H1 (cell line): ENCODE results near the gene KCTD10. TPM values are rescaled to one million over a fixed set of nuclear protein-coding genes. Genes with fewer than 3 reads are reported as not detected.

ENCODE experiments used
- CTCF ChIA-PET: fragments of 300-600 bp; sonication (Branson Sonifier 250); formaldehyde crosslinking; loops from one replicate; lab custom pipeline; 2021; ENCODE audit not compliant: partially characterized antibody; lab: Charles Lee
- POLR2A ChIA-PET: fragments of 300-600 bp; sonication (Branson Sonifier 250); formaldehyde crosslinking; loops from one replicate; lab custom pipeline; 2021; ENCODE audit warnings: inconsistent platforms; ENCODE audit not compliant: partially characterized antibody; lab: Charles Lee
- DNase-seq, 2 experiments: peaks; one replicate each; pipeline versions ENCODE4 v3.0.0 to v3.0.0-alpha.2; 2010 to 2022; ENCODE audit warnings: low spot score in 2 of 2, low read depth in 1 of 2, mixed read lengths in 1 of 2
- FAIRE-seq: peaks from 2 replicates; lab custom pipeline; 2011; peaks lifted over from hg19 to GRCh38; lab: Jason Lieb, UNC
- H2AFZ ChIP-seq: 2 replicates; pipeline ENCODE4 v1.8.1; 2012; ENCODE audit warnings: low read length, inconsistent platforms
- H2AK5ac ChIP-seq: 2 replicates; pipeline ENCODE4 v1.6.1; 2013; ENCODE audit warnings: low read depth, low read length
- H2BK120ac ChIP-seq: replicated peaks from 2 replicates; pipeline ENCODE3; 2013; ENCODE audit warnings: low read depth, low read length, inconsistent platforms
- H2BK12ac ChIP-seq: 2 replicates; pipeline ENCODE4 v1.6.1; 2013; ENCODE audit warnings: low read depth, low read length
- H2BK15ac ChIP-seq: 2 replicates; pipeline ENCODE4 v1.6.1; 2013; ENCODE audit warnings: low read length
- H2BK20ac ChIP-seq: 2 replicates; pipeline ENCODE4 v1.6.1; 2013; ENCODE audit warnings: low read length
- H2BK5ac ChIP-seq: 2 replicates; pipeline ENCODE4 v1.6.1; 2013; ENCODE audit warnings: low read depth, low read length
- H3K14ac ChIP-seq: 2 replicates; pipeline ENCODE4 v1.6.1; 2013; ENCODE audit warnings: inconsistent platforms; ENCODE audit not compliant: insufficient read length
- H3K18ac ChIP-seq: 2 replicates; pipeline ENCODE4 v1.6.1; 2013; ENCODE audit warnings: low read length; ENCODE audit errors: extremely low read depth
- H3K23ac ChIP-seq: 2 replicates; pipeline ENCODE4 v1.6.1; 2013; ENCODE audit warnings: inconsistent platforms; ENCODE audit not compliant: insufficient read length
- H3K23me2 ChIP-seq: 2 replicates; pipeline ENCODE4 v1.6.1; 2013; ENCODE audit warnings: low read depth, low read length
- H3K27ac ChIP-seq: 2 replicates; pipeline ENCODE4 v1.6.1; 2011; ENCODE audit warnings: low read depth, low read length, inconsistent platforms
- H3K27me3 ChIP-seq, 4 experiments: replicated peaks in 1 of 4; 1 replicate in 1 of 4; 2 replicates in 3 of 4; pipeline versions ENCODE4 v1.6.1 to v1.8.1; 2011 to 2013; ENCODE audit warnings: low read length in 3 of 4, mild to moderate bottlenecking in 3 of 4, inconsistent platforms in 2 of 4, mixed read lengths in 2 of 4, moderate library complexity in 1 of 4; ENCODE audit not compliant: control insufficient read depth in 3 of 4, insufficient read depth in 3 of 4; ENCODE audit errors: extremely low read depth in 1 of 4
- H3K36me3 ChIP-seq, 4 experiments: 2 replicates each; pipeline versions ENCODE4 v1.6.1 to v1.8.1; 2011 to 2013; ENCODE audit warnings: mild to moderate bottlenecking in 4 of 4, low read length in 3 of 4, moderate library complexity in 2 of 4, control low read depth in 1 of 4, inconsistent platforms in 1 of 4; ENCODE audit not compliant: insufficient read depth in 4 of 4, control insufficient read depth in 2 of 4
- H3K4ac ChIP-seq: replicated peaks from 2 replicates; pipeline ENCODE3; 2013; ENCODE audit warnings: low read length, low read depth, mixed read lengths, inconsistent platforms; ENCODE audit not compliant: insufficient read length
- H3K4me1 ChIP-seq, 4 experiments: replicated peaks in 1 of 4; 1 replicate in 1 of 4; 2 replicates in 3 of 4; pipeline versions ENCODE4 v1.6.1 to v1.8.1; 2011 to 2013; ENCODE audit warnings: low read length in 3 of 4, inconsistent platforms in 2 of 4, mixed read lengths in 1 of 4; ENCODE audit not compliant: insufficient read depth in 4 of 4, control insufficient read depth in 3 of 4
- H3K4me2 ChIP-seq, 2 experiments: 2 replicates each; pipeline versions ENCODE4 v1.6.1 to v1.8.1; 2011 to 2013; ENCODE audit warnings: low read depth in 2 of 2, low read length in 2 of 2, control low read depth in 1 of 2, inconsistent platforms in 1 of 2, mild to moderate bottlenecking in 1 of 2; ENCODE audit not compliant: insufficient read depth in 1 of 2
- H3K4me3 ChIP-seq, 4 experiments: fragments of 200-600, 300-600 bp in 1 of 4; sonication (generic), shearing (Covaris generic), sonication (Bioruptor Twin) in 1 of 4; 2 replicates each; pipeline versions ENCODE4 v1.5.1 to v1.8.1; 2011 to 2016; ENCODE audit warnings: low read length in 4 of 4, low read depth in 3 of 4, control low read depth in 2 of 4, inconsistent platforms in 2 of 4, mild to moderate bottlenecking in 2 of 4, mixed read lengths in 1 of 4, moderate library complexity in 1 of 4; ENCODE audit not compliant: insufficient read depth in 2 of 4; ENCODE audit errors: extremely low read depth in 1 of 4
- H3K56ac ChIP-seq: replicated peaks from 2 replicates; pipeline ENCODE3; 2013; ENCODE audit warnings: low read depth, mild to moderate bottlenecking, mixed read lengths, low read length, inconsistent platforms; ENCODE audit not compliant: insufficient read length
- H3K79me1 ChIP-seq: 2 replicates; pipeline ENCODE4 v1.6.1; 2013; ENCODE audit warnings: low read depth, low read length, control low read depth
- H3K79me2 ChIP-seq, 2 experiments: 2 replicates each; pipeline versions ENCODE4 v1.6.1 to v1.8.1; 2012 to 2013; ENCODE audit warnings: low read length in 2 of 2, mild to moderate bottlenecking in 2 of 2, inconsistent platforms in 1 of 2; ENCODE audit not compliant: insufficient read depth in 2 of 2, control insufficient read depth in 1 of 2
- H3K9ac ChIP-seq, 4 experiments: replicated peaks in 1 of 4; 1 replicate in 1 of 4; 2 replicates in 3 of 4; pipeline versions ENCODE4 v1.6.1 to v1.8.1; 2011 to 2013; ENCODE audit warnings: low read depth in 3 of 4, low read length in 3 of 4, control low read depth in 2 of 4, mild to moderate bottlenecking in 2 of 4, moderate library complexity in 2 of 4, inconsistent platforms in 1 of 4; ENCODE audit errors: extremely low read depth in 1 of 4
- H3K9me3 ChIP-seq, 2 experiments: 2 replicates each; pipeline versions ENCODE4 v1.6.1 to v1.8.1; 2012 to 2013; ENCODE audit warnings: mild to moderate bottlenecking in 2 of 2, moderate library complexity in 2 of 2, control low read depth in 1 of 2, inconsistent platforms in 1 of 2, low read depth in 1 of 2, low read length in 1 of 2, mixed read lengths in 1 of 2; ENCODE audit not compliant: insufficient read depth in 2 of 2
- H4K20me1 ChIP-seq, 2 experiments: replicated peaks in 1 of 2; 2 replicates each; pipeline versions ENCODE3 to v1.8.1; 2011 to 2013; ENCODE audit warnings: inconsistent platforms in 2 of 2, low read length in 2 of 2, mild to moderate bottlenecking in 1 of 2; ENCODE audit not compliant: insufficient read depth in 2 of 2, control insufficient read depth in 1 of 2
- H4K5ac ChIP-seq: 2 replicates; pipeline ENCODE4 v1.6.1; 2013; ENCODE audit warnings: low read length, low read depth, mixed read lengths, inconsistent platforms; ENCODE audit not compliant: insufficient read length
- H4K8ac ChIP-seq: 2 replicates; pipeline ENCODE4 v1.8.0; 2013; ENCODE audit warnings: mild to moderate bottlenecking, moderate library complexity, low read length, inconsistent platforms; ENCODE audit not compliant: insufficient read depth; ENCODE audit errors: extremely low read depth
- H4K91ac ChIP-seq: replicated peaks from 2 replicates; pipeline ENCODE3; 2013; ENCODE audit warnings: low read length, mixed read lengths, inconsistent platforms; ENCODE audit not compliant: insufficient read length
- ASH2L ChIP-seq: fragments of 200-600, 300-600 bp; sonication (generic); IDR thresholded peaks from one replicate; pipeline ENCODE4 v1.7.1; 2017; ENCODE audit warnings: low read length
- CEBPB ChIP-seq: IDR thresholded peaks from 2 replicates; pipeline ENCODE4 v1.6.1; 2012; ENCODE audit warnings: low read depth, low read length
- CTBP2 ChIP-seq: IDR thresholded peaks from 2 replicates; pipeline ENCODE4 v1.7.0; 2011; ENCODE audit warnings: borderline replicate concordance, mild to moderate bottlenecking, moderate library complexity, mixed read lengths, low read length; ENCODE audit not compliant: insufficient read depth, insufficient read length
- E2F6 ChIP-seq: IDR thresholded peaks from 2 replicates; pipeline ENCODE4 v1.6.1; 2012; ENCODE audit warnings: inconsistent platforms
- POLR2A ChIP-seq, 2 experiments: IDR thresholded peaks; 1 replicate in 1 of 2; 2 replicates in 1 of 2; pipeline ENCODE4 v1.6.1; 2011; ENCODE audit warnings: low read depth in 2 of 2, low read length in 2 of 2, mild to moderate bottlenecking in 2 of 2; ENCODE audit errors: control extremely low read depth in 1 of 2
- RAD21 ChIP-seq, 2 experiments: IDR thresholded peaks in 1 of 2; conservative IDR thresholded peaks in 1 of 2; 2 replicates each; pipeline ENCODE4 v1.6.1; 2011; ENCODE audit warnings: low read depth in 2 of 2, low read length in 2 of 2, improper control_type of control experiment in 1 of 2, inconsistent platforms in 1 of 2, mild to moderate bottlenecking in 1 of 2, moderate library complexity in 1 of 2
- TAF1 ChIP-seq: IDR thresholded peaks from 2 replicates; pipeline ENCODE4 v1.6.1; 2011; ENCODE audit warnings: mild to moderate bottlenecking, low read depth, low read length
- TAF7 ChIP-seq: optimal IDR thresholded peaks from 2 replicates; pipeline ENCODE3; 2011; ENCODE audit warnings: low read depth, mild to moderate bottlenecking, inconsistent platforms, low read length, moderate library complexity, borderline replicate concordance
- TBP ChIP-seq: IDR thresholded peaks from 2 replicates; pipeline ENCODE4 v1.6.1; 2011; ENCODE audit warnings: low read depth, low read length, improper control_type of control experiment
- TCF12 ChIP-seq: IDR thresholded peaks from 2 replicates; pipeline ENCODE4 v1.6.1; 2011; ENCODE audit warnings: low read depth, mild to moderate bottlenecking, low read length
- WGBS, 2 experiments: shearing (Covaris generic) in 1 of 2; methylation state at CpG; one replicate each; pipeline versions ENCODE4 v1.1.6 to v1.1.7; 2013 to 2015; ENCODE audit warnings: low lambda C conversion rate in 2 of 2, mixed read lengths in 2 of 2, inconsistent platforms in 1 of 2, low coverage in 1 of 2, missing lambda C conversion rate in 1 of 2; ENCODE audit not compliant: insufficient replicate concordance in 2 of 2, insufficient coverage in 1 of 2, insufficient read length in 1 of 2; ENCODE audit errors: extremely low coverage in 1 of 2, missing lambda C conversion rate in 1 of 2; 5-methylcytosine and 5-hydroxymethylcytosine counted together
- polyA plus RNA-seq, 7 experiments: library from polyadenylated mRNA; depleted of rRNA in 3 of 7; stranded (reverse) in 5 of 7; unstranded in 2 of 7; fragments of >200 nt in 5 of 7; fragments of 200-250 nt in 2 of 7; gene quantifications; 1 replicate in 5 of 7; 2 replicates in 1 of 7; 4 replicates in 1 of 7; pipeline versions ENCODE4 v1.2.1 to v1.2.3, GENCODE V29; 2011 to 2013; ENCODE audit warnings: missing spikeins in 2 of 7, mixed read lengths in 2 of 7
- total RNA-seq: library from RNA; stranded (reverse); fragmentation: NEBNext Ultra II Directional; extraction: Animal tissue kit (Norgen Biotek cat#: 25700); gene quantifications from 2 replicates; pipeline ENCODE4 v1.2.1, GENCODE V29; 2021
- TF ChIP-seq, protein P1 (sequence below), 3 experiments: IDR thresholded peaks; 1 replicate in 2 of 3; 2 replicates in 1 of 3; pipeline versions ENCODE4 v1.5.1 to v1.6.1; 2011; ENCODE audit warnings: low read length in 3 of 3, mild to moderate bottlenecking in 3 of 3, inconsistent platforms in 2 of 3, low read depth in 1 of 3, moderate library complexity in 1 of 3; ENCODE audit not compliant: insufficient read depth in 1 of 3; ENCODE audit errors: control extremely low read depth in 1 of 3

Gene KCTD10
- total and polyA plus RNA-seq, 2 of the 8 experiments (the other 6 are each of a cell fraction or from before 2014, with no cell fraction given), result 45.3 to 52.4 TPM

- Histone ChIP-seq H3K4ac (no peak overlapping the region), H3K79me2 (no peaks in the 10 kb centered on the region), H4K91ac (no peak overlapping the region), H2AK5ac (no peak overlapping the region), H3K79me1 (no peaks in the 10 kb centered on the region), H3K4me3 (no peak overlapping the region), H4K20me1 (no peaks in the 10 kb centered on the region), H3K18ac (no peak overlapping the region), H2AFZ (no peak overlapping the region), H2BK120ac (no peak overlapping the region), H3K27me3 (no peaks in the 10 kb centered on the region), H2BK15ac (no peak overlapping the region), H3K23ac (no peak overlapping the region), H4K5ac (no peak overlapping the region), H3K27ac (no peak overlapping the region), H3K56ac (peak overlapping the region; percentile 3), H2BK20ac (no peak overlapping the region), H4K8ac (no peak overlapping the region), H3K9me3 (0 out of 4 replicates have a peak, but pooled peaks cover 0 to 4% of the 10 kb centered on the region in 2 experiments), H3K9ac (no peak overlapping the region), H2BK5ac (no peak overlapping the region), H3K36me3 (peaks cover 2 to 41% (median 22%) of the 10 kb centered on the region in 4 experiments), H2BK12ac (no peak overlapping the region), H3K4me1 (no peaks in the 10 kb centered on the region), H3K23me2 (no peaks in the 10 kb centered on the region), H3K14ac (no peak overlapping the region), H3K4me2 (no peak overlapping the region)
- FAIRE-seq (no peak), DNase-seq (no peak)
- WGBS, 2 experiments, result 92% methylated on average over 7 of the region's 7 CpGs; no CpG with 5 or more reads in 1 of the 2 experiments
- ChIA-PET POLR2A (no interaction called here), CTCF (interaction anchor here (1.3 kb wide), 1 partner anchor 28 kb away, joined by 3 read pairs; no protein-coding TSS in a partner anchor)
- no peak for TF ChIP-seq ASH2L
- TF ChIP-seq CTBP2, result no peak
- no peak for TF ChIP-seq TAF1
- TF ChIP-seq TAF7, result no peak
- no peak for TF ChIP-seq TCF12
- TF ChIP-seq TBP, result no peak
- TF ChIP-seq POLR2A (IDR thresholded peaks at IDR 0.05; ENCODE audit: control extremely low read depth in 1 of 2, low read depth in 2 of 2, low read length in 2 of 2), result no peak
- TF ChIP-seq, protein P1, sequence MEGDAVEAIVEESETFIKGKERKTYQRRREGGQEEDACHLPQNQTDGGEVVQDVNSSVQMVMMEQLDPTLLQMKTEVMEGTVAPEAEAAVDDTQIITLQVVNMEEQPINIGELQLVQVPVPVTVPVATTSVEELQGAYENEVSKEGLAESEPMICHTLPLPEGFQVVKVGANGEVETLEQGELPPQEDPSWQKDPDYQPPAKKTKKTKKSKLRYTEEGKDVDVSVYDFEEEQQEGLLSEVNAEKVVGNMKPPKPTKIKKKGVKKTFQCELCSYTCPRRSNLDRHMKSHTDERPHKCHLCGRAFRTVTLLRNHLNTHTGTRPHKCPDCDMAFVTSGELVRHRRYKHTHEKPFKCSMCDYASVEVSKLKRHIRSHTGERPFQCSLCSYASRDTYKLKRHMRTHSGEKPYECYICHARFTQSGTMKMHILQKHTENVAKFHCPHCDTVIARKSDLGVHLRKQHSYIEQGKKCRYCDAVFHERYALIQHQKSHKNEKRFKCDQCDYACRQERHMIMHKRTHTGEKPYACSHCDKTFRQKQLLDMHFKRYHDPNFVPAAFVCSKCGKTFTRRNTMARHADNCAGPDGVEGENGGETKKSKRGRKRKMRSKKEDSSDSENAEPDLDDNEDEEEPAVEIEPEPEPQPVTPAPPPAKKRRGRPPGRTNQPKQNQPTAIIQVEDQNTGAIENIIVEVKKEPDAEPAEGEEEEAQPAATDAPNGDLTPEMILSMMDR (IDR thresholded peaks at IDR 0.05; ENCODE audit: control extremely low read depth in 1 of 3, insufficient read depth in 1 of 3, low read depth in 1 of 3, low read length in 3 of 3), result no peak
- TF ChIP-seq E2F6, result no peak
- TF ChIP-seq RAD21 (IDR thresholded peaks at IDR 0.05 in 1 of 2, conservative IDR thresholded peaks at IDR 0.05 in 1 of 2; ENCODE audit: low read depth in 2 of 2, low read length in 2 of 2), result no peak
- TF ChIP-seq CEBPB, result no peak
- TF ChIP-seq, all 59 proteins: peak for 0
Observed at GRCh38 chr12:109497675-109498074, 20.6 kb upstream of the KCTD10 start.
